ENCODE measurements around the gene LDLRAP1.
"Not testable (repeated sequence)": the region's sequence is repeated elsewhere in the genome, so short reads cannot be mapped to it uniquely, and the experiment has no call there.

Gene LDLRAP1

GRCh38 chr1:25505656-25506385, 37.6 kb upstream of the LDLRAP1 start:
- no peak overlapping the region for H3K9ac ChIP-seq
- H3K4me1 ChIP-seq = peaks cover 38% of the 10 kb centered on the region
- H3K27ac ChIP-seq = peak overlapping the region; percentile 54
- TF ChIP-seq Cebpa-rat (IDR thresholded peaks at IDR 0.05) = no peak
- H3K4me3 ChIP-seq = 0 out of 2 replicates have a peak overlapping the region, but pooled peaks have one; percentile 4
- H3K9me3 ChIP-seq = no peaks in the 10 kb centered on the region
- H3K27me3 ChIP-seq = no peaks in the 10 kb centered on the region
- peaks cover 12% of the 10 kb centered on the region for H3K36me3 ChIP-seq
- H3K4me2 ChIP-seq = peak overlapping the region; percentile 85
- 0 out of 2 replicates have a peak, but pooled peaks cover 5% of the 10 kb centered on the region for H4K20me1 ChIP-seq

GRCh38 chr1:25506566-25507463, 36.6 kb upstream of the LDLRAP1 start:
- H3K27me3 ChIP-seq, H4K20me1 ChIP-seq, H3K9me3 ChIP-seq, H3K4me3 ChIP-seq, H3K27ac ChIP-seq, H3K36me3 ChIP-seq, H3K9ac ChIP-seq: not testable (repeated sequence)
- Histone ChIP-seq H3K4me1 (peaks cover 38% of the 10 kb centered on the region), H3K4me2 (peak overlapping the region; percentile 85)

- no peaks in the 10 kb centered on the region for H3K36me3 ChIP-seq
- H3K9ac ChIP-seq = no peak overlapping the region
- no peak overlapping the region for H3K4me2 ChIP-seq
- H3K27me3 ChIP-seq = no peaks in the 10 kb centered on the region
- no peaks in the 10 kb centered on the region for H4K20me1 ChIP-seq
- H3K27ac ChIP-seq = no peak overlapping the region
- no peak overlapping the region for H3K4me3 ChIP-seq
- H3K4me1 ChIP-seq = no peaks in the 10 kb centered on the region
- TF ChIP-seq Cebpa-rat (IDR thresholded peaks at IDR 0.05) = no peak
- H3K9me3 ChIP-seq = no peaks in the 10 kb centered on the region
Observed at GRCh38 chr1:25513666-25514065, 29.7 kb upstream of the LDLRAP1 start.

- H4K20me1 ChIP-seq = no peaks in the 10 kb centered on the region
- TF ChIP-seq Cebpa-rat (IDR thresholded peaks at IDR 0.05) = no peak
- no peaks in the 10 kb centered on the region for H3K36me3 ChIP-seq
- no peaks in the 10 kb centered on the region for H3K9me3 ChIP-seq
- no peak overlapping the region for H3K9ac ChIP-seq
- no peak overlapping the region for H3K4me2 ChIP-seq
- H3K4me3 ChIP-seq = no peak overlapping the region
- no peak overlapping the region for H3K27ac ChIP-seq
- 0 out of 2 replicates have a peak, but pooled peaks cover 3% of the 10 kb centered on the region for H3K4me1 ChIP-seq
- no peaks in the 10 kb centered on the region for H3K27me3 ChIP-seq
Observed at GRCh38 chr1:25515033-25515432, 28.4 kb upstream of the LDLRAP1 start.

GRCh38 chr1:25516686-25517085, 26.7 kb upstream of the LDLRAP1 start:
- Histone ChIP-seq H3K4me3 (no peak overlapping the region), H3K27me3 (no peaks in the 10 kb centered on the region), H4K20me1 (no peaks in the 10 kb centered on the region), H3K36me3 (no peaks in the 10 kb centered on the region), H3K4me2 (no peak overlapping the region), H3K9me3 (no peaks in the 10 kb centered on the region), H3K27ac (no peak overlapping the region), H3K9ac (no peak overlapping the region), H3K4me1 (peaks cover 19% of the 10 kb centered on the region)
- TF ChIP-seq Cebpa-rat (IDR thresholded peaks at IDR 0.05) = no peak

- no peaks in the 10 kb centered on the region for H3K36me3 ChIP-seq
- H3K27me3 ChIP-seq = no peaks in the 10 kb centered on the region
- peaks cover 29% of the 10 kb centered on the region for H3K4me1 ChIP-seq
- no peak overlapping the region for H3K4me2 ChIP-seq
- H4K20me1 ChIP-seq = no peaks in the 10 kb centered on the region
- no peak overlapping the region for H3K4me3 ChIP-seq
- H3K9me3 ChIP-seq = no peaks in the 10 kb centered on the region
- H3K27ac ChIP-seq = no peak overlapping the region
- no peak for TF ChIP-seq Cebpa-rat (IDR thresholded peaks at IDR 0.05)
- H3K9ac ChIP-seq = no peak overlapping the region
Observed at GRCh38 chr1:25517476-25518394, 25.7 kb upstream of the LDLRAP1 start.

- Histone ChIP-seq H3K9ac (no peak overlapping the region), H3K27ac (no peak overlapping the region), H3K4me3 (no peak overlapping the region), H4K20me1 (no peaks in the 10 kb centered on the region), H3K9me3 (no peaks in the 10 kb centered on the region), H3K27me3 (no peaks in the 10 kb centered on the region), H3K4me1 (peaks cover 46% of the 10 kb centered on the region), H3K36me3 (no peaks in the 10 kb centered on the region), H3K4me2 (no peak overlapping the region)
- TF ChIP-seq Cebpa-rat (IDR thresholded peaks at IDR 0.05) = no peak
Observed at GRCh38 chr1:25519624-25520023, 23.8 kb upstream of the LDLRAP1 start.

- no peaks in the 10 kb centered on the region for H3K36me3 ChIP-seq
- H3K27me3 ChIP-seq = no peaks in the 10 kb centered on the region
- peak overlapping the region; percentile 49 for H3K4me2 ChIP-seq
- H3K9me3 ChIP-seq = no peaks in the 10 kb centered on the region
- no peak overlapping the region for H3K4me3 ChIP-seq
- no peak for TF ChIP-seq Cebpa-rat (IDR thresholded peaks at IDR 0.05)
- H3K27ac ChIP-seq = no peak overlapping the region; the same call in 1 of the 2 replicates
- H3K9ac ChIP-seq = no peak overlapping the region
- H4K20me1 ChIP-seq = no peaks in the 10 kb centered on the region
- H3K4me1 ChIP-seq = peaks cover 47% of the 10 kb centered on the region
Observed at GRCh38 chr1:25520446-25521061, 22.9 kb upstream of the LDLRAP1 start.

- Histone ChIP-seq H3K4me1 (peaks cover 47% of the 10 kb centered on the region), H4K20me1 (no peaks in the 10 kb centered on the region), H3K4me3 (no peak overlapping the region), H3K9ac (no peak overlapping the region), H3K9me3 (no peaks in the 10 kb centered on the region), H3K4me2 (peak overlapping the region; percentile 71), H3K27me3 (no peaks in the 10 kb centered on the region), H3K36me3 (no peaks in the 10 kb centered on the region), H3K27ac (no peak overlapping the region)
- TF ChIP-seq Cebpa-rat (IDR thresholded peaks at IDR 0.05) = no peak
Observed at GRCh38 chr1:25522031-25522655, 21.3 kb upstream of the LDLRAP1 start.
